Measurements from ENCODE around the gene KCNG1. TPM values are rescaled to one million over a fixed set of nuclear protein-coding genes. Genes with fewer than 3 reads are reported as not detected.

KCNG1 gene
- total RNA-seq, 1 donor from 2014 or later = 3.6 TPM

DNA sequence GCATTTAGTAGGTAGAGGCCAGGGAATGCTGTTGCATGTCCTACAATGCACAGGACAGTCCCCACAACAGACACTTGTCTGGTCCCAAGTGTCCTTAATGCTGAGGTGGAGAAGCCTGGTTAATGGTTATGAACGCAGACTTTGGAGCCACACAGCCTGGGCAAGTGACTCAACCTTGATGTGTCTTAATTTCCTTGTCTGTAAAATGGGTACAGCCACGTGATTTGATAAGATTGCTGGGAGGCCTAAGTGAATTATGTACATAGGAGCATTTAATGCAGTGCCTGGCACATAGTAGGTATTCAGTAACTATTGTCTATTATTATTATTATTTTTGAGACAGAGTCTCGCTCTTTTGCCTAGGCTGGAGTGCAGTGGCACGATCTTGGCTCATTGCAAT is 11.4 kb downstream of the KCNG1 start:
- Mint-ChIP-seq H3K27ac (ENCODE audit: unreplicated experiment) (no peak overlapping the region), H3K36me3 (ENCODE audit: unreplicated experiment) (no peaks in the 10 kb centered on the region), H3K27me3 (ENCODE audit: unreplicated experiment) (peaks cover 3% of the 10 kb centered on the region), H3K4me3 (ENCODE audit: unreplicated experiment) (no peak overlapping the region), H3K9me3 (ENCODE audit: unreplicated experiment) (peaks cover 4% of the 10 kb centered on the region), H3K4me1 (ENCODE audit: low read depth, unreplicated experiment) (peaks cover 7% of the 10 kb centered on the region)
- DNase-seq = no peak
- TF ChIP-seq, protein P1, sequence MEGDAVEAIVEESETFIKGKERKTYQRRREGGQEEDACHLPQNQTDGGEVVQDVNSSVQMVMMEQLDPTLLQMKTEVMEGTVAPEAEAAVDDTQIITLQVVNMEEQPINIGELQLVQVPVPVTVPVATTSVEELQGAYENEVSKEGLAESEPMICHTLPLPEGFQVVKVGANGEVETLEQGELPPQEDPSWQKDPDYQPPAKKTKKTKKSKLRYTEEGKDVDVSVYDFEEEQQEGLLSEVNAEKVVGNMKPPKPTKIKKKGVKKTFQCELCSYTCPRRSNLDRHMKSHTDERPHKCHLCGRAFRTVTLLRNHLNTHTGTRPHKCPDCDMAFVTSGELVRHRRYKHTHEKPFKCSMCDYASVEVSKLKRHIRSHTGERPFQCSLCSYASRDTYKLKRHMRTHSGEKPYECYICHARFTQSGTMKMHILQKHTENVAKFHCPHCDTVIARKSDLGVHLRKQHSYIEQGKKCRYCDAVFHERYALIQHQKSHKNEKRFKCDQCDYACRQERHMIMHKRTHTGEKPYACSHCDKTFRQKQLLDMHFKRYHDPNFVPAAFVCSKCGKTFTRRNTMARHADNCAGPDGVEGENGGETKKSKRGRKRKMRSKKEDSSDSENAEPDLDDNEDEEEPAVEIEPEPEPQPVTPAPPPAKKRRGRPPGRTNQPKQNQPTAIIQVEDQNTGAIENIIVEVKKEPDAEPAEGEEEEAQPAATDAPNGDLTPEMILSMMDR (IDR thresholded peaks at IDR 0.05; ENCODE audit: partially characterized antibody, unreplicated experiment) = no peak

DNA sequence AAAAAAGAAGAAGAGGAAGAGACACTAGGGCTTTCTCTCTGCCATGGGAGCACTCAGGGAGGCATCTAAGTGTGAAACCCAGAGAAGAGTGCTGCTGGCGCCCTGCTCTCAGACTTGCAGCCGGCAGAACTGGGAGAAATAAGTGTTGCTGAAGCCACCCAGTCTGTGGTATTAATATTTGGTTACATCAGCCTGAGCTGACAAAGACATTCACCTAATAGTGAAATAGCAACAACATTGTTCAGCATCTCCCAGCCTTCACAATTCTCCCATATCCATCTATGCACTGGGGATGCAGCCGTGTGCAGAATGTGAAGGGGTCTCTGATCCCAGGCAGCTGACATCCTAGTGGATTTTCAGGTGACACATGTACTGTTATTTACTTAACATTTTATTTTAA is 12.0 kb downstream of the KCNG1 start:
- Mint-ChIP-seq H3K4me3 (ENCODE audit: unreplicated experiment) (no peak overlapping the region), H3K4me1 (ENCODE audit: low read depth, unreplicated experiment) (peaks cover 7% of the 10 kb centered on the region), H3K27me3 (ENCODE audit: unreplicated experiment) (peaks cover 3% of the 10 kb centered on the region), H3K9me3 (ENCODE audit: unreplicated experiment) (peaks cover 4% of the 10 kb centered on the region), H3K36me3 (ENCODE audit: unreplicated experiment) (no peaks in the 10 kb centered on the region), H3K27ac (ENCODE audit: unreplicated experiment) (no peak overlapping the region)
- no peak for DNase-seq
- TF ChIP-seq, protein P1 (IDR thresholded peaks at IDR 0.05; ENCODE audit: partially characterized antibody, unreplicated experiment) = no peak

DNA sequence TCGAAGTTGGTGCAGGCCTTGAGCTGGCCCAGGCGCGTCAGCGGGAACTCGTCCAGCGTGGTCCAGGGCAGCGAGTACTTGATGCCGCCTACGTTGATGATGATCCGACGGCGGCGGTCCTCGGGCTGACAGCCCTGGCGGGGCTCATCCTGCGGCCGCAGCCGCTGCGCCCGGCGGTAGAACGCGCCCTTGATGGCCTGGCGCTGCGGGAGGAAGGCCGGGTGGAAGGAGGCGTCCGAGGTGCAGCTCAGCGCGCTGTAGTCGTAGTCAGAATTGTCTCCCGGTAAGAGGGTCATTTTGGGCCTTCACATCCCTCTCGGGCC is 12.9 kb downstream of the KCNG1 start:
- Mint-ChIP-seq H3K27me3 (ENCODE audit: unreplicated experiment) (peaks cover 4% of the 10 kb centered on the region), H3K27ac (ENCODE audit: unreplicated experiment) (no peak overlapping the region), H3K36me3 (ENCODE audit: unreplicated experiment) (no peaks in the 10 kb centered on the region), H3K4me1 (ENCODE audit: low read depth, unreplicated experiment) (peaks cover 7% of the 10 kb centered on the region), H3K9me3 (ENCODE audit: unreplicated experiment) (peaks cover 2% of the 10 kb centered on the region), H3K4me3 (ENCODE audit: unreplicated experiment) (no peak overlapping the region)
- TF ChIP-seq, protein P1 (IDR thresholded peaks at IDR 0.05; ENCODE audit: partially characterized antibody, unreplicated experiment) = no peak
- DNase-seq = no peak

DNA sequence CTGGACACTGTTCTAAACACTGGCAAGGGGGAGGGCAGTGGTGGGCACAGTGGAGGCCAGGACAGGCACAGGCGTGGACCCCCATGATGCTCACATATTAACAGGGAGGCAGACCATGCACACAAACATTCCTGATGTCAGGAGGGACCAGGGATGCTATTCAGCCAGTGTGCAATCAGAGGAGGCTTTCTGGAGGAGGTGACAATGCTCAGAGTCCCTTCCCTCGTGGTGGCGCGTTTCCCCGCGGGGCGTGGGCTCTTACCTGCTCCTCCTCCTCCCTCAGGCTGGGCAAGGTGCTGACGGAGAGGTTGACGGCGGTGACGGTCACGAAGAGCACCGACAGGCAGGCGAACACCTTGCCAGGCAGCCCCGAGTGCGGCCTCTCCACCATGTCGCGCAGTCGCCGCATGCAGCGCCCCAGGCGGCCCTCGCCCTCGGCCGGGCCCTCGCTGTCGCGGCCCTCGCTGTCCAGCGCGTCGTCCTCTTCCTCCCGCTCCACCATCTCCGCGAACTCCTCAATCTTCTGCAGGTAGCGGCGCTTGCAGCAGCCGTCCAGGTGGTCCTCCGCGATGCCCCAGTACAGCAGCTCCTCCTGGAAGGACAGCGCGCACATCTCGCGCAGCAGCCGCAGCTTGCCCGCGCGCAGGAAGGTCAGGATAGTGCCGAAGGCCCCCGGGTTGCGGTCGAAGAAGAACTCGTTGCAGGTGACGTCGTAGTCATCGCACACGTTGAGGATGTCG is 13.4 kb downstream of the KCNG1 start:
- H3K36me3 Mint-ChIP-seq (ENCODE audit: unreplicated experiment) = no peaks in the 10 kb centered on the region
- no peak overlapping the region for H3K4me3 Mint-ChIP-seq (ENCODE audit: unreplicated experiment)
- H3K27ac Mint-ChIP-seq (ENCODE audit: unreplicated experiment) = no peak overlapping the region
- peaks cover 7% of the 10 kb centered on the region for H3K4me1 Mint-ChIP-seq (ENCODE audit: low read depth, unreplicated experiment)
- peaks cover 4% of the 10 kb centered on the region for H3K27me3 Mint-ChIP-seq (ENCODE audit: unreplicated experiment)
- H3K9me3 Mint-ChIP-seq (ENCODE audit: unreplicated experiment) = peaks cover 3% of the 10 kb centered on the region
- TF ChIP-seq, protein P1 (IDR thresholded peaks at IDR 0.05; ENCODE audit: partially characterized antibody, unreplicated experiment) = no peak
- DNase-seq = no peak

DNA sequence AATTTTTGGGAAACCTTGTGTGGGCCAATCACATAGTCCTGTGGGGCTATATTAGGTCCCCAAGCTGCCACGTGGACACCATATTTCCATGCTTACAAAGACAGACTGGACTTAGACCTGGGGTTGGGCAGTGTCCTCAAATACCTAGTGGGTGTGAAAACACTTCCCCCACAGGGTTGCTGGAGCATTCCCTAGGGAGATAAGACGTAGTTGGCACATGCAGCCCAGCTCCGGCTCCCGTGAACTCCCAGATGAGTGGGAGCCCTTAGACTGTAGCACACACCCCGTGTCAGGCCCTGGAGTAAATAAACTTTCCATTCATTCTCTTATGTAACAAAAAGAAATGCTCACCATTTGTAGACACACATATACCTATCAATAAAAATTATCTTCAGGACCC is 14.2 kb downstream of the KCNG1 start:
- Mint-ChIP-seq H3K9me3 (ENCODE audit: unreplicated experiment) (peaks cover 3% of the 10 kb centered on the region), H3K27me3 (ENCODE audit: unreplicated experiment) (peaks cover 4% of the 10 kb centered on the region), H3K36me3 (ENCODE audit: unreplicated experiment) (no peaks in the 10 kb centered on the region), H3K27ac (ENCODE audit: unreplicated experiment) (no peak overlapping the region), H3K4me3 (ENCODE audit: unreplicated experiment) (no peak overlapping the region), H3K4me1 (ENCODE audit: low read depth, unreplicated experiment) (peaks cover 2% of the 10 kb centered on the region)
- no peak for DNase-seq
- TF ChIP-seq, protein P1 (IDR thresholded peaks at IDR 0.05; ENCODE audit: partially characterized antibody, unreplicated experiment) = no peak

All from glutamatergic neuron (in vitro differentiated cells).